Right lobe of liver (tissue), 4 donors: Measurements from ENCODE around the gene MED14.

Experiments
- CTCF ChIP-seq, 4 donors: fragments of 200-600 bp in 3 of 4; fragments of 450-650 bp in 1 of 4; IDR thresholded peaks; one replicate each; pipeline versions ENCODE4 v1.5.1 to v1.8.0; 2016 to 2022; ENCODE audit warnings: antibody characterized with exemption in 4 of 4, mild to moderate bottlenecking in 2 of 4
- POLR2A ChIP-seq: fragments of 450-650 bp; IDR thresholded peaks from one replicate; pipeline ENCODE4 v1.6.1; 2017; ENCODE audit warnings: antibody characterized with exemption, mild to moderate bottlenecking
- donor health status: DM: no; HTN: no; CAD: no.
- donor health status: DM: no; HTN: no; CAD: no.
- donor health status: DM: no; HTN: yes; CAD: no.

GRCh38 chrX:40722930-40723329 lies 12.4 kb downstream of the MED14 start:
- TF ChIP-seq CTCF (IDR thresholded peaks at IDR 0.05) (no peak), POLR2A (no peak)
